Activated T-cell treated with anti-CD3 and anti-CD28 coated beads for 24 hours (primary cell): ENCODE data around the gene CDC42EP5.
A peak's percentile ranks its signal among the peaks of the same experiment; 100 is the strongest.
"Not testable (repeated sequence)": the region's sequence is repeated elsewhere in the genome, so short reads cannot be mapped to it uniquely, and the experiment has no call there.

ENCODE experiments used
- DNase-seq: peaks from one replicate; pipeline ENCODE4 v3.0.0-alpha.2; 2020; ENCODE audit warnings: low read depth

CDC42EP5 gene

GRCh38 chr19:54473071-54473891 lies at the start of gene CDC42EP5:
TSS of gene CDC42EP5 (minus strand) at chr19:54473296. CDS start at chr19:54465547, 7,749 bp downstream.
- no peak for DNase-seq

GRCh38 chr19:54521860-54522513 lies 48.9 kb upstream of the CDC42EP5 start:
- DNase-seq, result no peak

- no peak for DNase-seq
These were observed 48.1 kb upstream of the CDC42EP5 start for GRCh38 chr19:54521022-54521859.

- no peak for DNase-seq
These were observed 45.7 kb upstream of the CDC42EP5 start for GRCh38 chr19:54518844-54519243.

GRCh38 chr19:54517483-54517882 lies 44.4 kb upstream of the CDC42EP5 start:
- DNase-seq, result peak; percentile 41

GRCh38 chr19:54515156-54515555 lies 42.1 kb upstream of the CDC42EP5 start:
- no peak for DNase-seq

GRCh38 chr19:54509200-54509940 lies 36.3 kb upstream of the CDC42EP5 start:
- not testable (repeated sequence) for DNase-seq

- DNase-seq, result not testable (repeated sequence)
These were observed 35.4 kb upstream of the CDC42EP5 start for GRCh38 chr19:54508487-54508886.

GRCh38 chr19:54507824-54508223 lies 34.7 kb upstream of the CDC42EP5 start:
- no peak for DNase-seq

GRCh38 chr19:54507038-54507717 lies 34.1 kb upstream of the CDC42EP5 start:
- DNase-seq, result not testable (repeated sequence)

GRCh38 chr19:54506079-54506478 lies 33.0 kb upstream of the CDC42EP5 start:
- no peak for DNase-seq

GRCh38 chr19:54505542-54505941 lies 32.4 kb upstream of the CDC42EP5 start:
- DNase-seq, result not testable (repeated sequence)

- no peak for DNase-seq
These were observed 29.5 kb upstream of the CDC42EP5 start, which contains the start of gene LAIR2 for GRCh38 chr19:54502518-54503048. TSS of gene LAIR2 (plus strand) at chr19:54502831. CDS start at chr19:54502919, 88 bp downstream.

GRCh38 chr19:54498451-54498772 lies 25.3 kb upstream of the CDC42EP5 start:
- DNase-seq, result not testable (repeated sequence)

- DNase-seq, result not testable (repeated sequence)
These were observed 24.8 kb upstream of the CDC42EP5 start for GRCh38 chr19:54497747-54498450.

- DNase-seq, result not testable (repeated sequence)
These were observed 22.2 kb upstream of the CDC42EP5 start for GRCh38 chr19:54495284-54495683.

GRCh38 chr19:54493967-54494585 lies 21.0 kb upstream of the CDC42EP5 start:
- DNase-seq, result no peak

GRCh38 chr19:54493056-54493455 lies 20.0 kb upstream of the CDC42EP5 start:
- DNase-seq, result not testable (repeated sequence)

GRCh38 chr19:54492568-54492967 lies 19.5 kb upstream of the CDC42EP5 start:
- no peak for DNase-seq

GRCh38 chr19:54489766-54490165 lies 16.7 kb upstream of the CDC42EP5 start:
- DNase-seq, result no peak
